ENCODE results near the gene SDK1.

The SDK1 gene

GRCh38 chr7:3787717-3788264 is 486.7 kb downstream of the SDK1 start:
- no peak for DNase-seq (ENCODE audit: low read depth)

- no peak for DNase-seq (ENCODE audit: low read depth)
These were observed 489.8 kb downstream of the SDK1 start for GRCh38 chr7:3790803-3791202.

GRCh38 chr7:3791327-3791726 is 490.3 kb downstream of the SDK1 start:
- DNase-seq (ENCODE audit: low read depth) = no peak

- no peak for DNase-seq (ENCODE audit: low read depth)
These were observed 494.1 kb downstream of the SDK1 start for GRCh38 chr7:3795141-3795540.

GRCh38 chr7:3795781-3796180 is 494.7 kb downstream of the SDK1 start:
- DNase-seq (ENCODE audit: low read depth) = no peak

- no peak for DNase-seq (ENCODE audit: low read depth)
These were observed 504.1 kb downstream of the SDK1 start for GRCh38 chr7:3805151-3805550.

GRCh38 chr7:3806516-3806915 is 505.5 kb downstream of the SDK1 start:
- no peak for DNase-seq (ENCODE audit: low read depth)

- DNase-seq (ENCODE audit: low read depth) = no peak
These were observed 506.8 kb downstream of the SDK1 start for GRCh38 chr7:3807824-3808223.

- no peak for DNase-seq (ENCODE audit: low read depth)
These were observed 520.4 kb downstream of the SDK1 start for GRCh38 chr7:3821488-3821887.

- DNase-seq (ENCODE audit: low read depth) = no peak
These were observed 524.4 kb downstream of the SDK1 start for GRCh38 chr7:3825491-3825890.

GRCh38 chr7:3832199-3832598 is 531.1 kb downstream of the SDK1 start:
- no peak for DNase-seq (ENCODE audit: low read depth)

GRCh38 chr7:3835109-3835508 is 534.1 kb downstream of the SDK1 start:
- DNase-seq (ENCODE audit: low read depth) = no peak

GRCh38 chr7:3836855-3837254 is 535.8 kb downstream of the SDK1 start:
- DNase-seq (ENCODE audit: low read depth) = no peak

GRCh38 chr7:3844540-3845151 is 543.6 kb downstream of the SDK1 start:
- no peak for DNase-seq (ENCODE audit: low read depth)

- no peak for DNase-seq (ENCODE audit: low read depth)
These were observed 545.7 kb downstream of the SDK1 start for GRCh38 chr7:3846738-3847137.

GRCh38 chr7:3847336-3847735 is 546.3 kb downstream of the SDK1 start:
- no peak for DNase-seq (ENCODE audit: low read depth)

- DNase-seq (ENCODE audit: low read depth) = no peak
These were observed 558.4 kb downstream of the SDK1 start for GRCh38 chr7:3859431-3859830.

GRCh38 chr7:3860932-3861331 is 559.9 kb downstream of the SDK1 start:
- DNase-seq (ENCODE audit: low read depth) = no peak

- DNase-seq (ENCODE audit: low read depth) = no peak
These were observed 560.3 kb downstream of the SDK1 start for GRCh38 chr7:3861386-3861785.

- no peak for DNase-seq (ENCODE audit: low read depth)
These were observed 560.9 kb downstream of the SDK1 start for GRCh38 chr7:3861941-3862340.

GRCh38 chr7:3862774-3863173 is 561.7 kb downstream of the SDK1 start:
- no peak for DNase-seq (ENCODE audit: low read depth)

GRCh38 chr7:3866277-3866676 is 565.2 kb downstream of the SDK1 start:
- DNase-seq (ENCODE audit: low read depth) = no peak

- DNase-seq (ENCODE audit: low read depth) = no peak
These were observed 566.8 kb downstream of the SDK1 start for GRCh38 chr7:3867863-3868262.

- no peak for DNase-seq (ENCODE audit: low read depth)
These were observed 578.5 kb downstream of the SDK1 start for GRCh38 chr7:3879355-3880075.
